H9 (cell line): ENCODE results near the gene HBA1. TPM values are rescaled to one million over a fixed set of nuclear protein-coding genes. Genes with fewer than 3 reads are reported as not detected.

Experiments used
- DNase-seq: peaks from one replicate; pipeline ENCODE4 v3.0.0-alpha.2; 2017
- H2AFZ ChIP-seq: one replicate; pipeline ENCODE4 v1.6.1; 2013; ENCODE audit warnings: mild to moderate bottlenecking, low read length, control low read depth, moderate library complexity
- H2AK5ac ChIP-seq: 2 replicates; pipeline ENCODE4 v1.6.1; 2013; ENCODE audit warnings: low read length, control low read depth, mixed read lengths; ENCODE audit not compliant: insufficient read length
- H2BK120ac ChIP-seq: one replicate; pipeline ENCODE4 v1.6.1; 2013; ENCODE audit warnings: low read depth, mild to moderate bottlenecking, low read length, control low read depth, inconsistent platforms; ENCODE audit not compliant: poor library complexity, severe bottlenecking
- H2BK12ac ChIP-seq: 2 replicates; pipeline ENCODE4 v1.6.1; 2013; ENCODE audit warnings: low read length, control low read depth, mixed read lengths, low read depth; ENCODE audit not compliant: insufficient read length
- H2BK15ac ChIP-seq: 2 replicates; pipeline ENCODE4 v1.6.1; 2013; ENCODE audit warnings: low read depth, low read length, control low read depth
- H2BK20ac ChIP-seq: one replicate; pipeline ENCODE4 v1.6.1; 2013; ENCODE audit warnings: low read depth, mild to moderate bottlenecking, low read length, control low read depth, inconsistent platforms; ENCODE audit not compliant: poor library complexity, severe bottlenecking
- H2BK5ac ChIP-seq: 2 replicates; pipeline ENCODE4 v1.6.1; 2013; ENCODE audit warnings: low read length, control low read depth, mixed read lengths; ENCODE audit not compliant: insufficient read length
- H3K14ac ChIP-seq: 2 replicates; pipeline ENCODE4 v1.6.1; 2013; ENCODE audit warnings: low read length, control low read depth; ENCODE audit not compliant: insufficient read depth
- H3K18ac ChIP-seq: 2 replicates; pipeline ENCODE4 v1.6.1; 2013; ENCODE audit warnings: low read depth, mild to moderate bottlenecking, mixed read lengths, low read length, control low read depth; ENCODE audit not compliant: insufficient read length
- H3K23ac ChIP-seq: 2 replicates; pipeline ENCODE4 v1.6.1; 2013; ENCODE audit warnings: low read length, control low read depth, mixed read lengths, low read depth; ENCODE audit not compliant: insufficient read length
- H3K23me2 ChIP-seq: 2 replicates; pipeline ENCODE4 v1.6.1; 2013; ENCODE audit warnings: low read depth, mild to moderate bottlenecking, mixed read lengths, low read length, control low read depth; ENCODE audit not compliant: insufficient read length, poor library complexity, severe bottlenecking
- H3K27ac ChIP-seq: 2 replicates; pipeline ENCODE4 v1.5.1; 2013; ENCODE audit warnings: low read length, control low read depth, mixed read lengths, low read depth; ENCODE audit not compliant: insufficient read length
- H3K27me3 ChIP-seq: 2 replicates; pipeline ENCODE4 v1.6.1; 2013; ENCODE audit warnings: low read length, control low read depth, inconsistent platforms; ENCODE audit not compliant: insufficient read depth
- H3K4ac ChIP-seq: 2 replicates; pipeline ENCODE4 v1.6.1; 2013; ENCODE audit warnings: low read depth, mild to moderate bottlenecking, control low read depth, inconsistent platforms, low read length, moderate library complexity
- H3K4me1 ChIP-seq: 2 replicates; pipeline ENCODE4 v1.6.1; 2013; ENCODE audit warnings: low read length, control low read depth, inconsistent platforms; ENCODE audit not compliant: insufficient read depth
- H3K4me2 ChIP-seq: 2 replicates; pipeline ENCODE4 v1.6.1; 2013; ENCODE audit warnings: low read length, control low read depth, mixed read lengths; ENCODE audit not compliant: insufficient read length, insufficient read depth
- H3K56ac ChIP-seq: 2 replicates; pipeline ENCODE4 v1.6.1; 2013; ENCODE audit warnings: low read depth, mild to moderate bottlenecking, mixed read lengths, low read length, control low read depth; ENCODE audit not compliant: insufficient read length
- H3K79me1 ChIP-seq: 2 replicates; pipeline ENCODE4 v1.6.1; 2013; ENCODE audit warnings: low read depth, mild to moderate bottlenecking, moderate library complexity, low read length, control low read depth, inconsistent platforms; ENCODE audit not compliant: insufficient read depth, poor library complexity, severe bottlenecking
- H3K79me2 ChIP-seq: 2 replicates; pipeline ENCODE4 v1.6.1; 2013; ENCODE audit warnings: low read length, control low read depth, inconsistent platforms; ENCODE audit not compliant: insufficient read depth
- H3K9ac ChIP-seq: 2 replicates; pipeline ENCODE4 v1.6.1; 2013; ENCODE audit warnings: low read length, control low read depth, mixed read lengths; ENCODE audit not compliant: insufficient read length; ENCODE audit errors: extremely low read depth
- H3K9me3 ChIP-seq: one replicate; pipeline ENCODE4 v1.6.1; 2013; ENCODE audit warnings: low read depth, low read length, inconsistent platforms; ENCODE audit not compliant: control insufficient read depth
- H3T11ph ChIP-seq: one replicate; pipeline ENCODE4 v1.6.1; 2013; ENCODE audit warnings: mild to moderate bottlenecking, low read length, control low read depth, inconsistent platforms
- H4K20me1 ChIP-seq: one replicate; pipeline ENCODE4 v1.6.1; 2013; ENCODE audit not compliant: control insufficient read depth, insufficient read length, insufficient read depth
- H4K5ac ChIP-seq: 2 replicates; pipeline ENCODE4 v1.6.1; 2013; ENCODE audit warnings: low read depth, mild to moderate bottlenecking, mixed read lengths, low read length, control low read depth; ENCODE audit not compliant: insufficient read length
- H4K8ac ChIP-seq: replicated peaks from 2 replicates; pipeline ENCODE4 v1.6.1; 2013; ENCODE audit warnings: low read length, control low read depth, mixed read lengths, low read depth; ENCODE audit not compliant: insufficient read length
- H4K91ac ChIP-seq: 2 replicates; pipeline ENCODE4 v1.6.1; 2013; ENCODE audit warnings: low read depth, mild to moderate bottlenecking, moderate library complexity, mixed read lengths, low read length, control low read depth; ENCODE audit not compliant: insufficient read length
- H3K27ac Mint-ChIP-seq, 3 experiments: 2 replicates in 2 of 3; 3 replicates in 1 of 3; pipeline ENCODE4 v1.8.0; 2020 to 2021; ENCODE audit warnings: mixed read lengths in 3 of 3, mild to moderate bottlenecking in 1 of 3, moderate library complexity in 1 of 3
- H3K27me3 Mint-ChIP-seq: 2 replicates; pipeline ENCODE4 v1.8.0; 2021; ENCODE audit warnings: low read depth, mild to moderate bottlenecking, moderate library complexity, mixed read lengths
- H3K36me3 Mint-ChIP-seq, 3 experiments: 2 replicates in 2 of 3; 3 replicates in 1 of 3; pipeline ENCODE4 v1.8.0; 2020 to 2021; ENCODE audit warnings: low read depth in 3 of 3, mixed read lengths in 3 of 3; ENCODE audit not compliant: insufficient read depth in 1 of 3
- H3K4me1 Mint-ChIP-seq, 2 experiments: 2 replicates each; pipeline ENCODE4 v1.8.0; 2020; ENCODE audit warnings: mixed read lengths in 2 of 2
- H3K4me3 Mint-ChIP-seq, 2 experiments: 2 replicates in 1 of 2; 3 replicates in 1 of 2; pipeline ENCODE4 v1.8.0; 2020 to 2021; ENCODE audit warnings: mild to moderate bottlenecking in 2 of 2, mixed read lengths in 2 of 2, moderate library complexity in 1 of 2
- H3K9me3 Mint-ChIP-seq, 2 experiments: 2 replicates in 1 of 2; 3 replicates in 1 of 2; pipeline ENCODE4 v1.8.0; 2020; ENCODE audit warnings: mild to moderate bottlenecking in 2 of 2, mixed read lengths in 2 of 2, moderate library complexity in 1 of 2
- CTCF ChIP-seq: fragments of 200-600 bp; sonication (generic); conservative IDR thresholded peaks from 3 replicates; pipeline ENCODE4 v1.8.0; 2021; ENCODE audit warnings: antibody characterized with exemption, mild to moderate bottlenecking
- WGBS: extraction: QIAGEN DNeasy Blood & Tissue Kit; methylation state at CpG from one replicate; pipeline ENCODE4 v1.1.7; 2013; ENCODE audit warnings: missing lambda C conversion rate, low lambda C conversion rate, mixed read lengths; ENCODE audit not compliant: insufficient read length; ENCODE audit errors: extremely low coverage; 5-methylcytosine and 5-hydroxymethylcytosine counted together
- total RNA-seq: library from RNA; stranded (reverse); gene quantifications from 2 replicates; pipeline ENCODE4 v1.2.1, GENCODE V29; 2021

HBA1 gene
- total RNA-seq, 1 experiment from 2014 or later: 7.2 TPM

- H3K14ac ChIP-seq: no peak overlapping the region
- no peak overlapping the region for H3K9ac ChIP-seq
- no peaks in the 10 kb centered on the region for H3K9me3 Mint-ChIP-seq
- H3K4me2 ChIP-seq: no peak overlapping the region
- H3K18ac ChIP-seq: no peak overlapping the region
- H3K79me2 ChIP-seq: no peaks in the 10 kb centered on the region
- H3K27ac ChIP-seq: no peak overlapping the region
- H2BK15ac ChIP-seq: no peak overlapping the region
- no peak overlapping the region for H3K4ac ChIP-seq
- H3K56ac ChIP-seq: no peak overlapping the region
- no peak overlapping the region for H2BK20ac ChIP-seq
- no peak overlapping the region for H2AFZ ChIP-seq
- H2BK5ac ChIP-seq: no peak overlapping the region
- no peak for TF ChIP-seq CTCF
- H4K5ac ChIP-seq: no peak overlapping the region
- H2AK5ac ChIP-seq: no peak overlapping the region
- no CpG with 5 or more reads among the region's 4 CpGs for WGBS
- H2BK12ac ChIP-seq: no peak overlapping the region
- H3K9me3 ChIP-seq: no peaks in the 10 kb centered on the region
- no peaks in the 10 kb centered on the region for H3K79me1 ChIP-seq
- no peak overlapping the region for H4K8ac ChIP-seq
- H3K23me2 ChIP-seq: no peaks in the 10 kb centered on the region
- peak overlapping the region in 2 of 3 experiments; percentile 42 to 77; a peak in 5 of 7 replicates for H3K27ac Mint-ChIP-seq
- H4K20me1 ChIP-seq: no peaks in the 10 kb centered on the region
- H3K4me1 ChIP-seq: no peaks in the 10 kb centered on the region
- no peak overlapping the region for H2BK120ac ChIP-seq
- H4K91ac ChIP-seq: no peak overlapping the region
- H3K36me3 Mint-ChIP-seq: peaks cover 54 to 92% (median 81%) of the 10 kb centered on the region in 3 experiments
- no peaks in the 10 kb centered on the region for H3K27me3 ChIP-seq
- H3K4me1 Mint-ChIP-seq: no peaks in the 10 kb centered on the region
- 0 out of 2 replicates have a peak, but pooled peaks cover 1% of the 10 kb centered on the region for H3K27me3 Mint-ChIP-seq
- H3K23ac ChIP-seq: no peak overlapping the region
- H3K4me3 Mint-ChIP-seq: no peak overlapping the region
- no peak overlapping the region for H3T11ph ChIP-seq
- DNase-seq: no peak
Measured at GRCh38 chr16:191831-192230, 15.4 kb downstream of the HBA1 start.
